ENCODE results near the gene ALX3. TPM values are rescaled to one million over a fixed set of nuclear protein-coding genes. Genes with fewer than 3 reads are reported as not detected.

Gene ALX3
- total RNA-seq, 4 donors from 2014 or later, result not detected

DNA sequence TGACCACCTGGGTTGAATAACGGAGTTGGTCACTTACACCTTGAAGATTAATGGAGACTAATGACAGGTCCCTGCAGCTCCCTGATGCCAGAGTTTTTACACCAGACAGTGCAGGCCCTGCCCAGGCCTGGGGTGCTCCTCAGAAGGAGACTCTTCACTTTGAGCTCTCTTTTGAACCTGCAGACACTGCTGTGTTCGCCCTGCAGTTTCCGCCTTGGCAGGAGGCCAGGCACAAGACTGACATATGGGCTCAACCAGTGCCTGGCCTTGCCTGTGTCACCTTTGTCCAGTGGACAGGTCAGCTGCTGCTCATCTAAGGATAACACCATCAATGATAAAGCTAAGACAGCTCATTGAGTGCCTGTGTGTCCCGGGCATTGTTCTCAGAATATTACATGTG, 30.8 kb downstream of the ALX3 start:
- 84 to 88% methylated on average over 4 of the region's 4 CpGs for WGBS, 2 donors
- DNase-seq, result no peak
- Histone ChIP-seq H3K36me3 (peaks cover 57 to 63% of the 10 kb centered on the region in 2 donors), H3K27me3 (no peaks in the 10 kb centered on the region), H3K27ac (no peak overlapping the region), H3K9me3 (no peaks in the 10 kb centered on the region), H3K4me3 (replicated peaks in 1 of 3) (no peak overlapping the region), H3K4me1 (peaks cover 10 to 13% of the 10 kb centered on the region in 2 donors)
- TF ChIP-seq, protein P1, sequence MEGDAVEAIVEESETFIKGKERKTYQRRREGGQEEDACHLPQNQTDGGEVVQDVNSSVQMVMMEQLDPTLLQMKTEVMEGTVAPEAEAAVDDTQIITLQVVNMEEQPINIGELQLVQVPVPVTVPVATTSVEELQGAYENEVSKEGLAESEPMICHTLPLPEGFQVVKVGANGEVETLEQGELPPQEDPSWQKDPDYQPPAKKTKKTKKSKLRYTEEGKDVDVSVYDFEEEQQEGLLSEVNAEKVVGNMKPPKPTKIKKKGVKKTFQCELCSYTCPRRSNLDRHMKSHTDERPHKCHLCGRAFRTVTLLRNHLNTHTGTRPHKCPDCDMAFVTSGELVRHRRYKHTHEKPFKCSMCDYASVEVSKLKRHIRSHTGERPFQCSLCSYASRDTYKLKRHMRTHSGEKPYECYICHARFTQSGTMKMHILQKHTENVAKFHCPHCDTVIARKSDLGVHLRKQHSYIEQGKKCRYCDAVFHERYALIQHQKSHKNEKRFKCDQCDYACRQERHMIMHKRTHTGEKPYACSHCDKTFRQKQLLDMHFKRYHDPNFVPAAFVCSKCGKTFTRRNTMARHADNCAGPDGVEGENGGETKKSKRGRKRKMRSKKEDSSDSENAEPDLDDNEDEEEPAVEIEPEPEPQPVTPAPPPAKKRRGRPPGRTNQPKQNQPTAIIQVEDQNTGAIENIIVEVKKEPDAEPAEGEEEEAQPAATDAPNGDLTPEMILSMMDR (IDR thresholded peaks at IDR 0.05), result no peak
- TF ChIP-seq POLR2A (IDR thresholded peaks at IDR 0.05), result no peak
- intact Hi-C loops (cut with DNase I), result loop anchor here (10.0 kb wide), 1 partner anchor 365 kb away; the partner anchor contains the start of gene LAMTOR5

DNA sequence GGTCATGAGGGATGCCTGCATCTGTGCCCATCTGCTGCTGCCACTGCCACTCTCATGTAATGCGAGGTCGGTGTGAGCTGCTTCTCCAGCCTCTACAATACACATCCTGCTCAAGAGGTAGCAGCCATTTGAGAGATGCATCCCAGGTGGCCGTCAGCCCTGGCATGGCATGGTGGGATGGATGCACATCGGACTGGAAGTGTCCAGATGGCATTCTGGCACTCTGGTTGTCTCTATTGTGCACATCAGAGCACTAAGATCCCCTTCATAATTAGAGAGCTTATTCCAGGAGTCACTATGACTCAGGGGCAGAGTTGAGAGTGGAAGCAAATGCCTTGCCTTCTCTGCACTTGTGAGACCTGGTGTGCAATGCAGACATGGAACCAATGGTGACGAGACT, 32.2 kb downstream of the ALX3 start:
- Histone ChIP-seq H3K27ac (no peak overlapping the region), H3K4me1 (peaks cover 10 to 13% of the 10 kb centered on the region in 2 donors), H3K27me3 (no peaks in the 10 kb centered on the region), H3K9me3 (no peaks in the 10 kb centered on the region), H3K4me3 (replicated peaks in 1 of 3) (no peak overlapping the region), H3K36me3 (peaks cover 46 to 50% of the 10 kb centered on the region in 2 donors)
- 91 to 93% methylated on average over 4 to 5 of the region's 5 CpGs for WGBS, 2 donors
- intact Hi-C loops (cut with DNase I), result loop anchor here (10.0 kb wide), 1 partner anchor 367 kb away; the partner anchor contains the start of gene LAMTOR5
- TF ChIP-seq, protein P1 (IDR thresholded peaks at IDR 0.05), result no peak
- TF ChIP-seq POLR2A (IDR thresholded peaks at IDR 0.05), result no peak
- no peak for DNase-seq

DNA sequence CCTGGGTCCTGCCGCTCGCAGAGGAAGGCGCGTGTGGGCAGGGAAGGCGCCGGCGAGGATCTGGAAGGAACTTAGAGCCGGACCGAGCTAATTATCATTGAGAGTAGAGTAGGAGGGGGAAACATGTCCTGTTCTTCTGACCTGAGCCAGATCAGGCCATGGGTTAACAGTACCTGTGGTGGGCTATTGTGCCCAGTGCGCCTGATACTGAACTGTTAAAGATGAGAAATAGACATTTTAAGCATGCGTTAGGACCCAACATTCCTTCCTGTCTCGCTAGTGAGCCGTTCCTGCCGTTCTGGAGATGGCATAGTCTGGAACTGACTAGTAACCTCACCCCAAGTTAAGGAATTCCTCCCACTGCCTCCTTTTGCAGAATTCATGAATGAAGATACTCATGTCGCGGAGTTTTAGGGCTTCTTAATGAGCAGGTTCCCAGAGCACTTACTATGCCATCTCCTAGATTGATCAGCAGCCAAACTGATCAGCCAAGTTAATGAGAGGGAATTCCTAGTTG, 35.2 kb downstream of the ALX3 start:
- H3K27ac ChIP-seq, result peak overlapping the region in 2 of 3 donors; percentile 81 to 90
- H3K9me3 ChIP-seq, result no peaks in the 10 kb centered on the region
- WGBS, 2 donors, result 6 to 8% methylated on average over 16 of the region's 16 CpGs
- no peak for TF ChIP-seq POLR2A (IDR thresholded peaks at IDR 0.05)
- TF ChIP-seq, protein P1 (IDR thresholded peaks at IDR 0.05), result no peak
- no peaks in the 10 kb centered on the region for H3K27me3 ChIP-seq
- peaks cover 10 to 13% of the 10 kb centered on the region in 2 donors for H3K4me1 ChIP-seq
- H3K36me3 ChIP-seq, result peaks cover 21 to 22% of the 10 kb centered on the region in 2 donors
- DNase-seq, result no peak
- intact Hi-C loops (cut with DNase I), result loop anchor here (10.0 kb wide), 1 partner anchor 370 kb away; the partner anchor contains the start of gene LAMTOR5
- H3K4me3 ChIP-seq (replicated peaks in 1 of 3), result peak overlapping the region; percentile 52 to 99 (median 68)

DNA sequence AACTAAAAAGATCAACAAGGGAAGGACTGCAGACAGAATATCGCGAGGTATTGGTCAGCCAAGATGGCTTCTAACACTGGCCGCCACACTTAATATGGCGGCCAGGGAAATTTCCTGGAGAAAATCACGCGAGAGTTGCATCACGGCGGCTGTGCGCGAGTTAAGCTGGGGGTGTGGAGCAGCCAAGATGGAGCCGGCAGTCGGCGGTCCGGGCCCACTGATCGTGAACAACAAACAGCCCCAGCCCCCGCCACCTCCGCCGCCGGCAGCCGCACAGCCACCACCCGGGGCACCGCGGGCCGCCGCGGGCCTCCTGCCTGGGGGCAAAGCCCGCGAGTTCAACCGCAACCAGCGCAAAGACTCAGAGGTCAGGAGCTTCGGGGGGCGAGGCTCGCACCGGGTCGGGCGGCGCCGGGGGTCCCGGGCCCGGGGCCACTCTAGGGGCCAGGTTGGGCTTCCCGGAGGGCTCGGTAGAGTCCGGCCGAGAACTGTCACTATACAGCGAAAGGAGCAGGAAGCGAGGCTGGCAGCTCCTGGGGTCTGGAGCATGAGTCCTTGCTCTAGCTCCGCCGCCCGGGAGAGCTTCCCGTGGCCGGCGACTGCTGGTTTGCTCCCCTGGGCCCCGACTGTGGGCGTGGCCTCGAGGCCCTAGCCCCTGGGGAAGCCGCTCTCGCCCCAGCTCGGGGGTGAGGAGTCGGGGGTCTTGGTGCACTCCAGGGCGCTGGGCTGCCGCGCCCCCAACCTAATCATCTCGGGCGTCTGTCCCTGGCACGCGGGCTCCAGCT, 35.8 kb downstream of the ALX3 start, which contains the start of gene STRIP1:
Gene STRIP1 (plus strand): TSS at position 174 of the 785 bp plus-strand sequence. CDS start 14 bp downstream, at position 188.
- Histone ChIP-seq H3K27ac (peak within 1 kb of the TSS; percentile 29 to 90 (median 81)), H3K4me1 (peaks cover 13% of the 10 kb centered on the region in 2 donors), H3K36me3 (peaks cover 16% of the 10 kb centered on the region in 2 donors), H3K27me3 (no peaks in the 10 kb centered on the region), H3K9me3 (no peaks in the 10 kb centered on the region), H3K4me3 (replicated peaks in 1 of 3) (peak within 1 kb of the TSS; percentile 52 to 99 (median 68))
- peak; percentile 91 to 93 for DNase-seq
- 0% methylated on average over 23 to 30 of the region's 66 CpGs for WGBS, 2 donors
- TF ChIP-seq, protein P1 (IDR thresholded peaks at IDR 0.05), result no peak
- peak; percentile 7 to 79 for TF ChIP-seq POLR2A (IDR thresholded peaks at IDR 0.05)
- intact Hi-C loops (cut with DNase I), result loop anchor here (10.0 kb wide), 1 partner anchor 370 kb away; the partner anchor contains the start of gene LAMTOR5

Data from thyroid gland (tissue), 4 donors.